PC-9 (cell line): ENCODE data around the gene MSS51. TPM values are rescaled to one million over a fixed set of nuclear protein-coding genes. Genes with fewer than 3 reads are reported as not detected.
"Not testable (repeated sequence)": the region's sequence is repeated elsewhere in the genome, so short reads cannot be mapped to it uniquely, and the experiment has no call there.

Source experiments
- BruUV-seq: library from RNA; stranded (reverse); fragments of 400-500 nt; replicated peaks from 2 replicates; lab custom pipeline; 2021; lab: Mats Ljungman, UMichigan
- CTCF ChIA-PET: fragments of 300-600 bp; sonication (Branson Sonifier 250); formaldehyde crosslinking; loops from one replicate; lab custom pipeline; 2022; ENCODE audit warnings: antibody characterized with exemption; lab: Charles Lee
- POLR2A ChIA-PET: fragments of 300-600 bp; sonication (Branson Sonifier 250); formaldehyde crosslinking; loops from one replicate; lab custom pipeline; 2022; ENCODE audit warnings: antibody characterized with exemption; ENCODE audit not compliant: unreplicated experiment; lab: Charles Lee
- DNase-seq, 2 experiments: peaks; one replicate each; pipeline versions ENCODE4 v3.0.0 to v3.0.0-alpha.2; 2015 to 2022; ENCODE audit warnings: mixed read lengths in 1 of 2
- H2AFZ ChIP-seq: fragments of 200-600 bp; sonication (generic); 2 replicates; pipeline ENCODE4 v1.8.1; 2017; ENCODE audit warnings: antibody characterized with exemption
- H3F3A ChIP-seq: fragments of 200-600 bp; sonication (generic); 2 replicates; pipeline ENCODE4 v1.8.1; 2017; ENCODE audit warnings: antibody characterized with exemption, mild to moderate bottlenecking, low read depth; ENCODE audit not compliant: insufficient read depth
- H3K27ac ChIP-seq: fragments of 200-600 bp; sonication (generic); 2 replicates; pipeline ENCODE4 v1.6.1; 2016; ENCODE audit warnings: mixed run types
- H3K27me3 ChIP-seq: fragments of 200-600 bp; sonication (generic); 2 replicates; pipeline ENCODE4 v1.6.1; 2016; ENCODE audit warnings: low read depth, mixed run types; ENCODE audit not compliant: insufficient read depth
- H3K36me3 ChIP-seq: fragments of 200-600 bp; sonication (generic); 2 replicates; pipeline ENCODE4 v1.6.1; 2016; ENCODE audit warnings: low read depth, mixed run types
- H3K4me1 ChIP-seq: fragments of 200-600 bp; sonication (generic); replicated peaks from 2 replicates; pipeline ENCODE4 v1.6.1; 2016; ENCODE audit warnings: mixed run types; ENCODE audit not compliant: insufficient read depth
- H3K4me2 ChIP-seq: fragments of 200-600 bp; sonication (generic); 2 replicates; pipeline ENCODE4 v1.6.1; 2017; ENCODE audit warnings: mixed run types
- H3K4me3 ChIP-seq: fragments of 200-600 bp; sonication (generic); 2 replicates; pipeline ENCODE4 v1.6.1; 2016; ENCODE audit warnings: mixed run types
- H3K79me2 ChIP-seq: fragments of 200-600 bp; sonication (generic); 2 replicates; pipeline ENCODE4 v1.6.1; 2017; ENCODE audit warnings: low read depth, mixed run types
- H3K9me2 ChIP-seq: fragments of 200-600 bp; sonication (generic); 2 replicates; pipeline ENCODE4 v1.8.1; 2017; ENCODE audit warnings: mild to moderate bottlenecking; ENCODE audit not compliant: insufficient read depth
- H3K9me3 ChIP-seq: fragments of 200-600 bp; sonication (generic); 2 replicates; pipeline ENCODE4 v1.8.1; 2016; ENCODE audit warnings: low read depth; ENCODE audit not compliant: insufficient read depth
- H4K20me1 ChIP-seq: fragments of 200-600 bp; sonication (generic); 2 replicates; pipeline ENCODE4 v1.8.1; 2017; ENCODE audit not compliant: insufficient read depth
- EZH2 ChIP-seq: fragments of 200-600 bp; sonication (generic); IDR thresholded peaks from 2 replicates; pipeline ENCODE4 v1.8.0; 2017; ENCODE audit warnings: antibody characterized with exemption, low read depth
- intact Hi-C: fragments of 100-400 bp; cut with micrococcal nuclease; formaldehyde crosslinking; loops from one replicate; pipeline ENCODE4 v1.10.0; 2022; ENCODE audit not compliant: unreplicated experiment
- total RNA-seq: library from RNA; stranded (reverse); gene quantifications from 2 replicates; pipeline ENCODE4 v1.2.3, GENCODE V29; 2021
- TF ChIP-seq, protein P1 (sequence below): fragments of 200-600 bp; sonication (generic); conservative IDR thresholded peaks from 2 replicates; pipeline ENCODE4 v1.6.1; 2017; ENCODE audit warnings: mixed run types, antibody characterized with exemption, mild to moderate bottlenecking, moderate library complexity

MSS51 gene
- total RNA-seq, 1 experiment from 2014 or later: 2.4 TPM

DNA sequence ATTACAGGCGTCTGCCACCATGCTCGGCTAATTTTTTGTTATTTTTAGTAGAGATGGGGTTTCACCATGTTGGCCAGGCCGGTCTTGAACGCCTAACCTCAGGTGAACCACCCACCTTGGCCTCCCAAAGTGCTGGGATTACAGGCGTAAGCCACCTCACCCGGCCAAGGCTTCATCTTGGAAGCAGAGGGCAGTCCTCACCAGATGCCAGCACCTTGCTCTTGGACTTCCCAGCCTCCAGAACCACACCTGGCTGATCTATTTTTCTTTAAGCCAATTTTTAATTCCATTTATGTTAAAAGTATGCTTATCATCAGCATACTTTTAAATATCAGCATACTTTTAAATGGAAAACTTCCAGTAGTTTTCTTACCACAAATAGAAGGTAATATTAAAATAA, 31.7 kb downstream of the MSS51 start:
- Histone ChIP-seq H3K27ac (no peak overlapping the region), H3K4me3 (no peak overlapping the region), H3K9me2 (no peaks in the 10 kb centered on the region), H2AFZ (no peak overlapping the region), H3K4me2 (no peak overlapping the region), H3K27me3 (no peaks in the 10 kb centered on the region), H4K20me1 (peaks cover 59% of the 10 kb centered on the region), H3K9me3 (no peaks in the 10 kb centered on the region), H3K4me1 (no peaks in the 10 kb centered on the region), H3F3A (no peaks in the 10 kb centered on the region), H3K36me3 (peaks cover 30% of the 10 kb centered on the region), H3K79me2 (peaks cover 79% of the 10 kb centered on the region)
- ChIA-PET CTCF (interaction anchor here (0.6 kb wide), 1 partner anchor 199 kb away, joined by 4 read pairs; no protein-coding TSS in a partner anchor), POLR2A (interaction anchor here (0.6 kb wide), 1 partner anchor 364 kb away, joined by 3 read pairs; no protein-coding TSS in a partner anchor)
- DNase-seq: no peak
- TF ChIP-seq EZH2: no peak
- TF ChIP-seq, protein P1, sequence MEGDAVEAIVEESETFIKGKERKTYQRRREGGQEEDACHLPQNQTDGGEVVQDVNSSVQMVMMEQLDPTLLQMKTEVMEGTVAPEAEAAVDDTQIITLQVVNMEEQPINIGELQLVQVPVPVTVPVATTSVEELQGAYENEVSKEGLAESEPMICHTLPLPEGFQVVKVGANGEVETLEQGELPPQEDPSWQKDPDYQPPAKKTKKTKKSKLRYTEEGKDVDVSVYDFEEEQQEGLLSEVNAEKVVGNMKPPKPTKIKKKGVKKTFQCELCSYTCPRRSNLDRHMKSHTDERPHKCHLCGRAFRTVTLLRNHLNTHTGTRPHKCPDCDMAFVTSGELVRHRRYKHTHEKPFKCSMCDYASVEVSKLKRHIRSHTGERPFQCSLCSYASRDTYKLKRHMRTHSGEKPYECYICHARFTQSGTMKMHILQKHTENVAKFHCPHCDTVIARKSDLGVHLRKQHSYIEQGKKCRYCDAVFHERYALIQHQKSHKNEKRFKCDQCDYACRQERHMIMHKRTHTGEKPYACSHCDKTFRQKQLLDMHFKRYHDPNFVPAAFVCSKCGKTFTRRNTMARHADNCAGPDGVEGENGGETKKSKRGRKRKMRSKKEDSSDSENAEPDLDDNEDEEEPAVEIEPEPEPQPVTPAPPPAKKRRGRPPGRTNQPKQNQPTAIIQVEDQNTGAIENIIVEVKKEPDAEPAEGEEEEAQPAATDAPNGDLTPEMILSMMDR: no peak
- intact Hi-C loops: no loop called here
- no TSS peak for BruUV-seq

DNA sequence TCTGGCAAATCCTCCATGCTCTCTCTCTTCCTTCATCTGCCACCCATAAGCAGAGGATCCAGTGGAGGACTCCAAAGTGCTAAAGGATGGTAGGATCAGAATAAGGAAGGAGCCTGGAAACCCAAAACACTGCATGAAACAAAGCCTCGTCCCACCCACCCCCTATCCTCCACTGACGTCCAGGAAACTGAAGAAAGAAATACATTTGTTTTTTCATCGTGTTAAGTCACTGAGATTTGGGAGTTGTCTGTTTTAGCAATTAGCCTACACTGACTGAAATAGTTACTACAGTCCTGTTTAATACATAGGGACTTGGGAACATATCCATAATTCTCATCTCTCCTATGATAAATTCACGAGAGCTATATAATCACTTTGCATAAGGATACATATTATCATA, 34.3 kb downstream of the MSS51 start:
- no peaks in the 10 kb centered on the region for H3K9me2 ChIP-seq
- H3K27ac ChIP-seq: no peak overlapping the region
- H3K9me3 ChIP-seq: no peaks in the 10 kb centered on the region
- intact Hi-C loops: no loop called here
- H3F3A ChIP-seq: 0 out of 2 replicates have a peak, but pooled peaks cover 4% of the 10 kb centered on the region
- no peak overlapping the region for H3K4me3 ChIP-seq
- ChIA-PET POLR2A (no interaction called here), CTCF (no interaction called here)
- no peak overlapping the region for H3K4me2 ChIP-seq
- no peak for TF ChIP-seq EZH2
- TF ChIP-seq, protein P1: no peak
- peaks cover 45% of the 10 kb centered on the region for H3K36me3 ChIP-seq
- no peaks in the 10 kb centered on the region for H3K27me3 ChIP-seq
- no TSS peak for BruUV-seq
- H2AFZ ChIP-seq: no peak overlapping the region
- no peaks in the 10 kb centered on the region for H3K4me1 ChIP-seq
- no peak for DNase-seq
- H3K79me2 ChIP-seq: peaks cover 53% of the 10 kb centered on the region
- H4K20me1 ChIP-seq: peaks cover 39% of the 10 kb centered on the region

DNA sequence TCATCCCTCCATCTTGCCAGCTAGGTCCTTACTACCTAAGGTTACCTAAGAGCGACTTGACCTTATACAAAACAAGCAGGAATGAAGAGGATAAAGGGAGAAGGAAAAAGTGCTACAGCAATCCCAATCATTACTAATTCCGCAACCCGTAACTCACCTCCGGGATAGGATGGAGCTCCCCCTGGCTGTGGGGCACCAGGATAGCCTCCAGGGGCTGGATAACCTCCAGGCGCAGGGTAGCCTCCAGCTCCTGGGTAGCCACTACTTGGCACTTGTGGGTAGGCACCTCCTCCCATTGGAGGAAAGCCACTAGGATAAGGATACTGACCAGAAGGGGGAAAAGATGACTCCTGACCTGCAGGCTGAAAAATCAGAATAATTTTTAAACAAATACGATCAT, 35.3 kb downstream of the MSS51 start:
- Histone ChIP-seq H3K36me3 (peaks cover 41% of the 10 kb centered on the region), H3F3A (0 out of 2 replicates have a peak, but pooled peaks cover 4% of the 10 kb centered on the region), H4K20me1 (peaks cover 29% of the 10 kb centered on the region), H3K9me3 (no peaks in the 10 kb centered on the region), H3K79me2 (peaks cover 43% of the 10 kb centered on the region), H3K27me3 (no peaks in the 10 kb centered on the region), H3K4me3 (no peak overlapping the region), H2AFZ (no peak overlapping the region), H3K4me1 (no peaks in the 10 kb centered on the region), H3K9me2 (no peaks in the 10 kb centered on the region), H3K27ac (no peak overlapping the region), H3K4me2 (no peak overlapping the region)
- CTCF ChIA-PET: no interaction called here
- no peak for DNase-seq
- intact Hi-C loops: no loop called here
- TF ChIP-seq, protein P1: peak; percentile 62
- TF ChIP-seq EZH2: no peak
- POLR2A ChIA-PET: interaction anchor here (0.5 kb wide), 1 partner anchor 230 kb away, joined by 5 read pairs; no protein-coding TSS in a partner anchor
- BruUV-seq: no TSS peak

DNA sequence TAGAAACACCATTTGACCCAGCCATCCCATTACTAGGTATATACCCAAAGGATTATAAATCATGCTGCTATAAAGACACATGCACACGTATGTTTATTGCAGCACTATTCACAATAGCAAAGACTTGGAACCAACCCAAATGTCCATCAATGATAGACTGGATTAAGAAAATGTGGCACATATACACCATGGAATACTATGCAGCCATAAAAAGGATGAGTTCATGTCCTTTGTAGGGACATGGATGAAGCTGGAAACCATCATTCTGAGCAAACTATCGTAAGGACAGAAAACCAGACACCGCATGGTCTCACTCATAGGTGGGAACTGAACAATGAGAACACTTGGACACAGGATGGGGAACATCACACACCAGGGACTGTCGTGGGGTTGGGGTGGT, 39.0 kb downstream of the MSS51 start:
- POLR2A ChIA-PET: not testable (repeated sequence)

More for the DNA sequence above, 39.0 kb downstream of the MSS51 start:
- DNase-seq, intact Hi-C loops, H3F3A ChIP-seq, H3K79me2 ChIP-seq, H3K27me3 ChIP-seq, H3K4me3 ChIP-seq, H3K4me2 ChIP-seq, H3K9me2 ChIP-seq, H2AFZ ChIP-seq, H3K27ac ChIP-seq, H3K9me3 ChIP-seq, BruUV-seq, H3K4me1 ChIP-seq, CTCF ChIA-PET: not testable (repeated sequence)
- Histone ChIP-seq H4K20me1 (peaks cover 31% of the 10 kb centered on the region; the same call in 1 of the 2 replicates), H3K36me3 (peaks cover 49% of the 10 kb centered on the region)
